ENCODE measurements around the gene ADRB1.

Gene ADRB1

DNA sequence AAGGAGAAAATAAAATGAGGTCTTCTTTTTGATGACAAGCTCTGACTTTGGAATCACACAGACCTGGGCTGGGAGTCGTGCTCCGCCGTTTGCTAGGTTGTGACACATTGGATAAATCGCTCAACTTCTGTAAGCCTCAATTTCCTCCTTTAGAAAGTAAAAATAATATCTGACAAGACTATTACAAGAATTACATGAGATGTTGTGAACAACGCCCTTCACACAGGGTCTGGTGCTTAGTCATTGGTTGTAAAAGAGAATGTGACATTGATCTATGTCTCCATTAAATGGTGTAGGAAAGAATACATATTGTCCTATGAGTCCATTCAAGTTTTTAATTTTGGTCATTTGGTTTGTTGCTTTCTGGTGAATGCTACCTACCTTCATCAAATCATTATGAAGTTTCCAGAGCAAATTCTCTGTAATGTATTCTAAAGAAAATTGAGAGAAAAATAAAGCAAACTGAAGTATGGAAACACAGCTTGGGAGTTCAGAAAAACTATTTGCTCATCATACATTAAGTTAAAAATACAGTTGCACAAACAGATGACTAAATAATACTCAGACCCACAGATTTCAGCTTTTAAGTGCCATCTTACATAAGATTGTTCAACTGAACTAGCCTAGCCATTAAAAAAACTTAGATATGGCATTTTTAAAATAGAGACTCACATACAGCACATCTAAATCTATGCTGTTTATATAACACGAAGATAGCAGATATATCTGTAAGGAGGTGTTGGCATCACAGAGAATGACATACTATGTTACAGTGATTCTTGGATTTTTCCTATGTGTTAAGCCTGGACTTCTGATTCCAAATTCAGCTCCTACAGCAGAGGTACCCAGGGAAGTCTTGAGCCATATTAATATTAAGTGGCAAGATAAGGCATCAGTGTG, 12.3 kb upstream of the ADRB1 start:
- TF ChIP-seq, protein P1, sequence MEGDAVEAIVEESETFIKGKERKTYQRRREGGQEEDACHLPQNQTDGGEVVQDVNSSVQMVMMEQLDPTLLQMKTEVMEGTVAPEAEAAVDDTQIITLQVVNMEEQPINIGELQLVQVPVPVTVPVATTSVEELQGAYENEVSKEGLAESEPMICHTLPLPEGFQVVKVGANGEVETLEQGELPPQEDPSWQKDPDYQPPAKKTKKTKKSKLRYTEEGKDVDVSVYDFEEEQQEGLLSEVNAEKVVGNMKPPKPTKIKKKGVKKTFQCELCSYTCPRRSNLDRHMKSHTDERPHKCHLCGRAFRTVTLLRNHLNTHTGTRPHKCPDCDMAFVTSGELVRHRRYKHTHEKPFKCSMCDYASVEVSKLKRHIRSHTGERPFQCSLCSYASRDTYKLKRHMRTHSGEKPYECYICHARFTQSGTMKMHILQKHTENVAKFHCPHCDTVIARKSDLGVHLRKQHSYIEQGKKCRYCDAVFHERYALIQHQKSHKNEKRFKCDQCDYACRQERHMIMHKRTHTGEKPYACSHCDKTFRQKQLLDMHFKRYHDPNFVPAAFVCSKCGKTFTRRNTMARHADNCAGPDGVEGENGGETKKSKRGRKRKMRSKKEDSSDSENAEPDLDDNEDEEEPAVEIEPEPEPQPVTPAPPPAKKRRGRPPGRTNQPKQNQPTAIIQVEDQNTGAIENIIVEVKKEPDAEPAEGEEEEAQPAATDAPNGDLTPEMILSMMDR (IDR thresholded peaks at IDR 0.05), result no peak
- no peak for DNase-seq (ENCODE audit: low spot score)
- Histone ChIP-seq H3K27ac (no peak overlapping the region), H3K4me3 (no peak overlapping the region)

DNA sequence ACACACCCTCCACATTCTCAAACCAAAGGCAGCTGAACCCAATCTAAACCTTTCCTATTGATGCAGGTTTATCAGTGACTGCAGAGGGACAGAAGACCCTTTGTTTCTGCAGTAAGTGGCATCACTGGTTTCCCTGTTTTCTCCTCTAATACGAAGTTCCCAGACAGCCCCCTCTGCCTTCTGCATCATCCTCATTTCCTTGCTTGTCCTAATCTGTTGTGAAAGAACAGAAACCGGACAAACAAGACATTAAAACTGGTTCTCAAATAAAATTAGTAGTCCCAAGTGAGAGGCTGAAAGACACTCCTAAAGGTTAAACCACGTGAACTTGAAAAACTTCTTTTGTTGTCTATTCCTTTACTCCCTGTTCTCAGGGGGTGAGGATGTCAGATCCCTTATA, 10.1 kb upstream of the ADRB1 start:
- TF ChIP-seq, protein P1 (IDR thresholded peaks at IDR 0.05), result no peak
- no peak for DNase-seq (ENCODE audit: low spot score)
- Histone ChIP-seq H3K4me3 (no peak overlapping the region), H3K27ac (no peak overlapping the region)

DNA sequence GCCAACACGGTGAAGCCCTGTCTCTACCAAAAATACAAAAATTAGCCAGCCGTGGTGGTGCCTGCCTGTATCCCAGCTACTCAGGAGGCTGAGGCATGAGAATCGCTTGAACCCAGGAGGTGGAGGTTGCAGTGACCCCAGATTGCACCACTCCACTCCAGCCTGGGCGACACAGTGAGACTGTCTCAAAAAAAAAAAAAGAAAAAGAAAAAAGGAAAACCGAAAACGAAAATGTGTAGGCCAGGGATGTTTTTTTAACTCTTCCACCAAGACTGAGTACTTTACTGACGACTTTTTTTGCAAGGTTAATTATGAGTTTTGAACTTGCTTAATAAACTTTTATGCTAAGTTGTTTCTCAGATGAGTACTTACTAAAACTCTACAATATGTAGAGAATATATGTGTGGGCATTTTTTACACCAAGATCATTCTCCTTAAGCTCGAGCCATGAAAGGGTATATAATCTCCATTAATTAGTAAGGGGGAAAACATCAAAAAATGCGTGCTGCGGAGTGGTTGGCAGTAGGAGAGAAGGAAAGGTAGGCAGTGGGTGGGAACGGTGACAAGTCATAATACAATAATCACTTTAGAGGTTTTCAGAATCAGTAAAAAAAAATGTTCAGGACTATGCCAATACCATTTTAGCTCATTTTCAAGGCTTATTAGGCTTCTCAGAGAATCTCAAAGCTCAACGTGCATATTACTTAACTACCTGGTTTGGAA, 8.6 kb upstream of the ADRB1 start:
- Histone ChIP-seq H3K4me3 (no peak overlapping the region), H3K27ac (no peak overlapping the region)
- no peak for DNase-seq (ENCODE audit: low spot score)
- TF ChIP-seq, protein P1 (IDR thresholded peaks at IDR 0.05), result no peak

DNA sequence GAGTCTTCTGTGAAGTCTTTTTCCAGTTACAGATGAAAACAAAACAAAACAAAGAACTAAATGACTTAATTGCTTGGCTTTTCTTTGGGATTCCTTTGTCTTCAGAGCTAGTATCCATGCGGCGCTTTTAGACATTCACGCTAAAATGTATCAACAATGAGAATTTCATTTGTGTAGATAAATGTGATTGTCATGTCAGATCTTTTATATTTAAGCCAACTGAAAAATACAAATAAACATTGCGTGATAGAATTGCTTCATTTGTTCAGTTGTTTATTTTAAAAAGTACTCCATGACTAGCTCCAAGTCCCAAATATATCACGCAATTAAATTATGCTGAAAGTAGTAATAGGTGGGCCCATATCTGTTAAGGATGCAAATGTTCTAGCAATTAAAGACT, 7.9 kb upstream of the ADRB1 start:
- H3K4me3 ChIP-seq, result no peak overlapping the region
- TF ChIP-seq, protein P1 (IDR thresholded peaks at IDR 0.05), result no peak
- H3K27ac ChIP-seq, result no peak overlapping the region
- no peak for DNase-seq (ENCODE audit: low spot score)

DNA sequence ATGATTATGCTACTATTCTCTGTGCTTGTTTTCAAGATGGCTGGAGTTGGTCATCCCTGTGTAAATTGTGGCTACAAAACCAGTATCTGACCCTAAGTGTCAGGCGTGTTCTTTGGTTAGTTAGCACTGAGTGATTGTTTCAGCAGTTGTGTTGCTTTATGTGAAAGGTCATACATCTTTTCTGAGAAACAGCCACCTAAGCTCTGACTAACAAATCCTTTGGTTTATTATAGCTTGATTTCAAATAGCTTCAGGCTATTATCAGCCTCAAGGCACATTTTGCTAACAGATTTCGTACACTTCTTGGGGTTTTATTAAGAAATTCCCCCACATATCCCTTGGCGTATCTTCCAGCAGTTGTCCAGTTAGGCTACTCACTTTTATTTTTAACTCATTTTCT, 4.8 kb upstream of the ADRB1 start:
- Histone ChIP-seq H3K4me3 (no peak overlapping the region), H3K27ac (no peak overlapping the region)
- no peak for DNase-seq (ENCODE audit: low spot score)
- TF ChIP-seq, protein P1 (IDR thresholded peaks at IDR 0.05), result no peak

DNA sequence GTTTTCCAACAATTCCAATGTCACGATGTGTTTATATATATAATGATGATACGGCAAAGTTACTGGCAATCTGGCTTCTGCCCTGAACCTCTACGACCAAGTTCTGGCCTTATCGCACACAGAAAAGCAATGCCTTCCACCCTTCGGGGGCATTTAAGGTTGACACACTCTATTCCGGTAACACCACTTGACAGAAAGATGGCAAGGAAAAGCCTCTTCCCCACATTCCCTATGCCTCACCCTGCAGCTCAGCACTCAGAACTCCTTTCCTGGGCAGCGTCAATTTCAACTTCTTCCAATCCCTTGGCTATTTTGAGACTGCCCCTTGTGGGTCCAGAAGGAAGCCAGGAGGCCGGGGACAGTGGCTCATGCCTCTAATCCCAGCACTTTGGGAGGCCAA, 2.5 kb upstream of the ADRB1 start:
- Histone ChIP-seq H3K4me3 (no peak overlapping the region), H3K27ac (no peak overlapping the region)
- no peak for DNase-seq (ENCODE audit: low spot score)
- TF ChIP-seq, protein P1 (IDR thresholded peaks at IDR 0.05), result no peak
